ENCODE results near the gene AHI1.

Gene AHI1

GRCh38 chr6:135286962-135287538 is 210.5 kb downstream of the AHI1 start:
- no peak for DNase-seq

GRCh38 chr6:135285165-135285564 is 212.4 kb downstream of the AHI1 start:
- no peak for DNase-seq

GRCh38 chr6:135283926-135284325 is 213.6 kb downstream of the AHI1 start:
- DNase-seq: no peak

GRCh38 chr6:135282395-135282794 is 215.1 kb downstream of the AHI1 start:
- no peak for DNase-seq

GRCh38 chr6:135281964-135282363 is 215.6 kb downstream of the AHI1 start:
- no peak for DNase-seq

- no peak for DNase-seq
Observed at GRCh38 chr6:135281227-135281626, 216.3 kb downstream of the AHI1 start.

- no peak for DNase-seq
Observed at GRCh38 chr6:135280375-135281136, 217.0 kb downstream of the AHI1 start.

- no peak for DNase-seq
Observed at GRCh38 chr6:135277422-135277821, 220.1 kb downstream of the AHI1 start.

- DNase-seq: no peak
Observed at GRCh38 chr6:135274561-135275293, 222.8 kb downstream of the AHI1 start.

- no peak for DNase-seq
Observed at GRCh38 chr6:135271626-135272025, 225.9 kb downstream of the AHI1 start.

- DNase-seq: no peak
Observed at GRCh38 chr6:135270676-135271536, 226.6 kb downstream of the AHI1 start.

- no peak for DNase-seq
Observed at GRCh38 chr6:135269481-135269891, 228.1 kb downstream of the AHI1 start.

- DNase-seq: no peak
Observed at GRCh38 chr6:135268740-135269139, 228.8 kb downstream of the AHI1 start.

GRCh38 chr6:135268263-135268662 is 229.3 kb downstream of the AHI1 start:
- DNase-seq: no peak

- DNase-seq: no peak
Observed at GRCh38 chr6:135267085-135267484, 230.5 kb downstream of the AHI1 start.

- no peak for DNase-seq
Observed at GRCh38 chr6:135266675-135267074, 230.9 kb downstream of the AHI1 start.

- no peak for DNase-seq
Observed at GRCh38 chr6:135265278-135265677, 232.3 kb downstream of the AHI1 start.

- DNase-seq: no peak
Observed at GRCh38 chr6:135261872-135262725, 235.4 kb downstream of the AHI1 start.

GRCh38 chr6:135260612-135261011 is 236.9 kb downstream of the AHI1 start:
- DNase-seq: no peak

- no peak for DNase-seq
Observed at GRCh38 chr6:135258970-135259369, 238.6 kb downstream of the AHI1 start.

- DNase-seq: no peak
Observed at GRCh38 chr6:135257631-135258405, 239.7 kb downstream of the AHI1 start.
